CD14-positive monocyte (primary cell): ENCODE measurements around the gene PAM. TPM values are rescaled to one million over a fixed set of nuclear protein-coding genes. Genes with fewer than 3 reads are reported as not detected.

ENCODE experiments used
- DNase-seq, 3 donors: peaks; one replicate each; pipeline ENCODE4 v3.0.0-alpha.2; 2011 to 2022
- H2AFZ ChIP-seq: 2 replicates; pipeline ENCODE4 v1.6.0; 2012; ENCODE audit warnings: mild to moderate bottlenecking, low read depth, low read length, inconsistent platforms; ENCODE audit not compliant: insufficient read depth, poor library complexity, severe bottlenecking
- H3K27ac ChIP-seq, 2 donors: 1 replicate in 1 of 2; 2 replicates in 1 of 2; pipeline ENCODE4 v1.5.1; 2012 to 2013; ENCODE audit warnings: low read length in 2 of 2, control low read depth in 1 of 2, inconsistent platforms in 1 of 2, low read depth in 1 of 2, mild to moderate bottlenecking in 1 of 2
- H3K27me3 ChIP-seq, 2 donors: one replicate each; pipeline versions ENCODE4 v1.6.0 to v1.6.1; 2011 to 2013; ENCODE audit warnings: low read length in 2 of 2; ENCODE audit not compliant: control insufficient read depth in 2 of 2, insufficient read depth in 2 of 2
- H3K36me3 ChIP-seq, 2 donors: replicated peaks in 1 of 2; 1 replicate in 1 of 2; 2 replicates in 1 of 2; pipeline versions ENCODE4 v1.5.1 to v1.6.1; 2012 to 2013; ENCODE audit warnings: low read length in 2 of 2, control low read depth in 1 of 2, inconsistent platforms in 1 of 2, mild to moderate bottlenecking in 1 of 2; ENCODE audit not compliant: insufficient read depth in 2 of 2, control insufficient read depth in 1 of 2
- H3K4me1 ChIP-seq, 2 donors: 1 replicate in 1 of 2; 2 replicates in 1 of 2; pipeline versions ENCODE4 v1.5.1 to v1.6.1; 2012 to 2013; ENCODE audit warnings: low read length in 2 of 2, control low read depth in 1 of 2, inconsistent platforms in 1 of 2, mild to moderate bottlenecking in 1 of 2, moderate library complexity in 1 of 2; ENCODE audit not compliant: insufficient read depth in 2 of 2, control insufficient read depth in 1 of 2
- H3K4me2 ChIP-seq: replicated peaks from 2 replicates; pipeline ENCODE3; 2012; ENCODE audit warnings: low read length, moderate library complexity, mild to moderate bottlenecking; ENCODE audit not compliant: poor library complexity, severe bottlenecking; ENCODE audit errors: extremely low read depth
- H3K4me3 ChIP-seq, 3 experiments: fragments of 200-600 bp in 1 of 3; sonication (generic) in 1 of 3; replicated peaks in 1 of 3; 1 replicate in 2 of 3; 2 replicates in 1 of 3; pipeline ENCODE4 v1.5.1; 2011 to 2013; ENCODE audit warnings: low read length in 3 of 3, mild to moderate bottlenecking in 3 of 3, control low read depth in 2 of 3, low read depth in 2 of 3, inconsistent platforms in 1 of 3, moderate library complexity in 1 of 3
- H3K79me2 ChIP-seq: 2 replicates; pipeline ENCODE4 v1.6.0; 2012; ENCODE audit warnings: mild to moderate bottlenecking, control low read depth, inconsistent platforms, low read length, moderate library complexity; ENCODE audit not compliant: insufficient read depth
- H3K9ac ChIP-seq: 2 replicates; pipeline ENCODE4 v1.6.0; 2017; ENCODE audit warnings: low read length, mild to moderate bottlenecking; ENCODE audit not compliant: insufficient read depth, poor library complexity, severe bottlenecking
- H3K9me3 ChIP-seq, 2 donors: replicated peaks in 1 of 2; 1 replicate in 1 of 2; 2 replicates in 1 of 2; pipeline versions ENCODE4 v1.5.1 to v1.6.1; 2012 to 2013; ENCODE audit warnings: low read length in 2 of 2, control low read depth in 1 of 2; ENCODE audit not compliant: control insufficient read depth in 1 of 2, insufficient read depth in 1 of 2
- H4K20me1 ChIP-seq: 2 replicates; pipeline ENCODE4 v1.6.0; 2012; ENCODE audit warnings: mild to moderate bottlenecking, low read length, control low read depth, moderate library complexity; ENCODE audit not compliant: insufficient read depth
- H3K27ac Mint-ChIP-seq, 7 donors: one replicate each; pipeline ENCODE4 v1.8.0; 2020; ENCODE audit warnings: mild to moderate bottlenecking in 7 of 7, mixed read lengths in 7 of 7, moderate library complexity in 6 of 7, inconsistent platforms in 2 of 7
- H3K27me3 Mint-ChIP-seq, 3 donors: one replicate each; pipeline ENCODE4 v1.8.0; 2021 to 2022; ENCODE audit warnings: low read depth in 3 of 3, mild to moderate bottlenecking in 3 of 3, mixed read lengths in 3 of 3, moderate library complexity in 3 of 3, inconsistent platforms in 1 of 3
- H3K36me3 Mint-ChIP-seq, 2 donors: one replicate each; pipeline ENCODE4 v1.8.0; 2020; ENCODE audit warnings: mixed read lengths in 2 of 2, inconsistent platforms in 1 of 2, mild to moderate bottlenecking in 1 of 2
- H3K4me1 Mint-ChIP-seq: one replicate; pipeline ENCODE4 v1.8.0; 2020; ENCODE audit warnings: mild to moderate bottlenecking, mixed read lengths
- H3K4me3 Mint-ChIP-seq, 2 donors: one replicate each; pipeline ENCODE4 v1.8.0; 2020; ENCODE audit warnings: mild to moderate bottlenecking in 2 of 2, mixed read lengths in 2 of 2, moderate library complexity in 1 of 2
- H3K9me3 Mint-ChIP-seq, 7 donors: one replicate each; pipeline ENCODE4 v1.8.0; 2020 to 2022; ENCODE audit warnings: mixed read lengths in 7 of 7, mild to moderate bottlenecking in 6 of 7, moderate library complexity in 6 of 7, inconsistent platforms in 2 of 7
- WGBS: methylation state at CpG from one replicate; pipeline ENCODE4 v1.1.5; 2013; ENCODE audit warnings: missing lambda C conversion rate; ENCODE audit not compliant: insufficient coverage; 5-methylcytosine and 5-hydroxymethylcytosine counted together
- intact Hi-C, 2 donors: fragments of 100-400 bp; cut with micrococcal nuclease; formaldehyde crosslinking; loops; one replicate each; pipeline versions ENCODE4 v1.15.0 to v1.15.1; 2023
- polyA plus RNA-seq, 3 donors: library from polyadenylated mRNA; depleted of rRNA in 1 of 3; unstranded in 2 of 3; stranded (reverse) in 1 of 3; fragments of 300-500 nt in 2 of 3; fragments of >200 nt in 1 of 3; fragmentation: Illumina TruSeq in 2 of 3; gene quantifications; 1 replicate in 2 of 3; 2 replicates in 1 of 3; pipeline ENCODE4 v1.2.3, GENCODE V29; 2012 to 2021
- TF ChIP-seq, protein P1 (sequence below): fragments of 200-600 bp; IDR thresholded peaks from one replicate; pipeline ENCODE4 v1.8.0; 2022; ENCODE audit warnings: antibody characterized with exemption, mild to moderate bottlenecking

The PAM gene
- polyA plus RNA-seq, 3 donors: 11.8 to 27.4 (median 12.8) TPM

DNA sequence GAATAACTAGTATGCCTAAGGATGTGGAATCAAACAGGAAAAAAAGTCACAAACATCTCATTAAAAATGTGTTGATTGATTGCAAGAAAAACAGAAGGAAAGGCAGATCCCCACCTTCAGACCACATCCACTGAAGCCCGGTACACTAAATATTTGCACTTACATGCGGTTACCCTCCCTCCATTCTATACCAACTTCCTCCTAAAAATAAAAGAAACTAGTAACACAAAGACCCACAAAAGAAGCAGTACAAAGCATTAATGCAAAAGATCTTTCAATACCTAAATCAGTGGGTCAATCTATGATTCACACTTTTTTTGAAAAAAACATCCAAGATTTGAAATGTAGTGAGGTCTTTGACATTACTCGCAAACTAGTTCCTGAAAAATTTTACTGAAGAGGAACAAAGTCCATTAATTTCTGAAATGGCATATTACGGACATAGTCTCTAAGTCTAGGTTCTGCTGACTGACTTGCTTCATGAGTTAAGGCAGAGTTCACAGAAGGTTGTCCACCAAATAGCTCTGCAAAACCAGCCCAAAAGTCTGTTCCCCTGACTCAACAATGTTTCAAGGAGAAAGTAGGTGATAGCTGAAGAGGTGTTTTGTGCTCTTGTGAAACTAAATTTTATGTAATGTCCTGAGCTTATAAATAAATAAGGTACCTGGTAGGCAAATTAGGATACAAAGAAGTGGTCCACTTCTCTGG, 100.7 kb downstream of the PAM start:
- Histone ChIP-seq H3K4me1 (peaks cover 10 to 11% of the 10 kb centered on the region in 2 donors), H3K4me3 (peak overlapping the region in 1 of 3 experiments; percentile 46), H4K20me1 (no peaks in the 10 kb centered on the region), H3K79me2 (no peaks in the 10 kb centered on the region), H3K9me3 (no peaks in the 10 kb centered on the region), H3K27ac (peak overlapping the region in 1 of 2 donors; percentile 32), H2AFZ (peak overlapping the region; percentile 24), H3K4me2 (peak overlapping the region; percentile 58), H3K9ac (no peak overlapping the region), H3K27me3 (no peaks in the 10 kb centered on the region), H3K36me3 (no peaks in the 10 kb centered on the region)
- peak overlapping the region; percentile 44 to 90 for H3K4me3 Mint-ChIP-seq
- intact Hi-C loops: no loop called here
- no peaks in the 10 kb centered on the region for H3K9me3 Mint-ChIP-seq
- TF ChIP-seq, protein P1, sequence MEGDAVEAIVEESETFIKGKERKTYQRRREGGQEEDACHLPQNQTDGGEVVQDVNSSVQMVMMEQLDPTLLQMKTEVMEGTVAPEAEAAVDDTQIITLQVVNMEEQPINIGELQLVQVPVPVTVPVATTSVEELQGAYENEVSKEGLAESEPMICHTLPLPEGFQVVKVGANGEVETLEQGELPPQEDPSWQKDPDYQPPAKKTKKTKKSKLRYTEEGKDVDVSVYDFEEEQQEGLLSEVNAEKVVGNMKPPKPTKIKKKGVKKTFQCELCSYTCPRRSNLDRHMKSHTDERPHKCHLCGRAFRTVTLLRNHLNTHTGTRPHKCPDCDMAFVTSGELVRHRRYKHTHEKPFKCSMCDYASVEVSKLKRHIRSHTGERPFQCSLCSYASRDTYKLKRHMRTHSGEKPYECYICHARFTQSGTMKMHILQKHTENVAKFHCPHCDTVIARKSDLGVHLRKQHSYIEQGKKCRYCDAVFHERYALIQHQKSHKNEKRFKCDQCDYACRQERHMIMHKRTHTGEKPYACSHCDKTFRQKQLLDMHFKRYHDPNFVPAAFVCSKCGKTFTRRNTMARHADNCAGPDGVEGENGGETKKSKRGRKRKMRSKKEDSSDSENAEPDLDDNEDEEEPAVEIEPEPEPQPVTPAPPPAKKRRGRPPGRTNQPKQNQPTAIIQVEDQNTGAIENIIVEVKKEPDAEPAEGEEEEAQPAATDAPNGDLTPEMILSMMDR: no peak
- H3K4me1 Mint-ChIP-seq: peaks cover 14% of the 10 kb centered on the region
- H3K27ac Mint-ChIP-seq: peak overlapping the region in 3 of 7 donors; percentile 4 to 47 (median 8)
- no peaks in the 10 kb centered on the region for H3K36me3 Mint-ChIP-seq
- no peaks in the 10 kb centered on the region for H3K27me3 Mint-ChIP-seq
- DNase-seq: peak; percentile 24 to 33 (median 25)
- 8% methylated on average over 2 of the region's 4 CpGs for WGBS

DNA sequence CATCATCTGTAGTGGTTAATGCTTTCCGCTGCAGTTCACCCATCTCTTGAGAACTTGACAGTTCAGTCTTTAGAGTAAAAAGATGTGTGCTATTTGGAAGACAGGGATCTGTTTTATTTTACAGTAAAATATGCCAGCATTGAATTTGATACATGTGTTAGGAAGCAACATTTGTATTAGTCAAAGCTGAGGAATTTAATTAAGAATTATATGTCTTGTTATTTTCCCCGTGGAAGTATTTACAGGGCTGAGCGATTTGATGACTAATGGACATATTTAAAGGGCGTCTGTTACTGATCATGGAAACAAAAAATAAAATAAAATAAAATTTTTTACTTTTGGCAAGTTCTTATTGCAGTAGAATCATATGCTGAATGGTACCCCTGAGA, 101.3 kb downstream of the PAM start:
- Mint-ChIP-seq H3K4me1 (peaks cover 14% of the 10 kb centered on the region), H3K36me3 (no peaks in the 10 kb centered on the region), H3K9me3 (no peaks in the 10 kb centered on the region), H3K4me3 (no peak overlapping the region), H3K27ac (peak overlapping the region in 1 of 7 donors; percentile 7), H3K27me3 (no peaks in the 10 kb centered on the region)
- DNase-seq: no peak
- H2AFZ ChIP-seq: no peak overlapping the region
- no peaks in the 10 kb centered on the region for H3K79me2 ChIP-seq
- H3K4me3 ChIP-seq: no peak overlapping the region
- H3K9me3 ChIP-seq: no peaks in the 10 kb centered on the region
- H3K9ac ChIP-seq: no peak overlapping the region
- H3K36me3 ChIP-seq: no peaks in the 10 kb centered on the region
- 86% methylated on average over 1 of the region's 4 CpGs for WGBS
- no peaks in the 10 kb centered on the region for H4K20me1 ChIP-seq
- no peaks in the 10 kb centered on the region for H3K27me3 ChIP-seq
- intact Hi-C loops: no loop called here
- H3K4me2 ChIP-seq: peak overlapping the region; percentile 58
- no peak overlapping the region for H3K27ac ChIP-seq
- TF ChIP-seq, protein P1: no peak
- H3K4me1 ChIP-seq: peaks cover 10 to 11% of the 10 kb centered on the region in 2 donors
